Measurements from ENCODE around the gene RANBP3L. TPM values are rescaled to one million over a fixed set of nuclear protein-coding genes. Genes with fewer than 3 reads are reported as not detected.
A peak's percentile ranks its signal among the peaks of the same experiment; 100 is the strongest.

RANBP3L gene
- total RNA-seq, 1 donor from 2014 or later, result 0.47 TPM

DNA sequence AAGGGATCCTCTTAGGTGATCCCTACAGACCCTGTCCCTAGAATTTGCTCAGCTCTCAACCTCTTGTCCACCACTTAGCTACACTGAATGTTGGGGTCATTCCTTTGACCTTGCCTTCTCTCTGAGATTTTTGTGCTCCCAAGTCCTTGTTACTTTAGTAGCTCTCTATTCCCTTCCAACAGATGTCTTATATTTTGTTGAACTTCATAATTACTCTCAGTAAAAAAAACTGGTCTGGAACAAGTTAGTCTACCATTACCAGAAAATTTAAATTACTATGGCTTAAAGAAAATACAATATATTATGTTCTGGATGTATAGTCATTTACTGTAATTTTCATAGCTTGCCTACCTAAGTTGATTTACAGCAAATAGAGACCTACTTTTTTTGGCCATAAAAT is 23.5 kb upstream of the RANBP3L start:
- Histone ChIP-seq H3K4me1 (peaks cover 11% of the 10 kb centered on the region), H3K36me3 (no peaks in the 10 kb centered on the region), H3K27me3 (ENCODE audit: low read depth) (no peaks in the 10 kb centered on the region), H3K27ac (replicated peaks) (no peak overlapping the region), H3K4me3 (no peak overlapping the region), H3K9me3 (replicated peaks) (no peaks in the 10 kb centered on the region)
- no peak for TF ChIP-seq CTCF (IDR thresholded peaks at IDR 0.05; ENCODE audit: borderline replicate concordance)
- intact Hi-C loops (cut with micrococcal nuclease), result no loop called here
- no peak for DNase-seq

DNA sequence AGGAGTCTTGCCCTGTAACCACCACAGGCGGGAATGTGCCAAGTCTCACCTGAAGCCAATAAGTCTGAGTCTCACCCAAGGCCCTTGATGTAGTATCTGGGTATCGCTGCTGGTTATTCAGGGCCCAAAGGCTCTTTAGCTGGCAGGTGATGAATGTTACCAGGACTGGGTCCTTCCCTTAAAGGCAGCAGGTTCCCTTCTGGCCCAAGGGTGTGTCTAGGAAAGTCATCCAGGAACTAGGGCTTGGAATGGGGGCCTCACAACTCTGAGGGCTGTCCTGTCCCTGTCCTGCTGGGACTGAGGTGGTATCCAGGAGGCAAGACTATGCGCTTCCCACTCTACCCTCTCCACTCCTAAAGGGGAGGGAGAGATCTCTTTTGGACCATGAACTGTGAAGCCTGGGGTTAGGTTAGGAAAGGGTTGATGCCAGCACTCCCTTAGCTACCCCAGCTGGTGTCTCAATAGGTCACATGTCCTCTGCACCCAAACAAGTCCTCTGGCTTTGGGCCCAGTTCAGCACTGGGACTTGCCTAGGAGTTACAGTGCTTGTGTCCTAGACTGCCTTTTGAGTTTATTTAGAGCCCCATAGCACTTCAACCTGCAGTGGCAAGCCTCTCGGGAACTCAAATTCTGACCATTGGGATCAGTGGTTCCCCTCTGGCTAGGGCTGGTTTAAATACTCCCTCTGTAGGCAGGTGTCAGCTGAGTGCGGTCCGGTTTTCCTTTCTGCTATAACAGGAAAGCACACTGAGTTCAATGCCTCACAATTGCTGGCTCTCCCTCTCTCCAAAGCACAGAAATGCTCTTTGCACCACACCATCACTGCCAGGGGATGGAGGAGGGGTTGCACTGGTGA is 22.5 kb upstream of the RANBP3L start:
- Histone ChIP-seq H3K27me3 (ENCODE audit: low read depth) (no peaks in the 10 kb centered on the region), H3K36me3 (no peaks in the 10 kb centered on the region), H3K4me1 (peaks cover 11% of the 10 kb centered on the region), H3K9me3 (replicated peaks) (no peaks in the 10 kb centered on the region), H3K27ac (replicated peaks) (peak overlapping the region; percentile 33), H3K4me3 (no peak overlapping the region)
- intact Hi-C loops (cut with micrococcal nuclease), result no loop called here
- DNase-seq, result peak; percentile 37
- no peak for TF ChIP-seq CTCF (IDR thresholded peaks at IDR 0.05; ENCODE audit: borderline replicate concordance)

DNA sequence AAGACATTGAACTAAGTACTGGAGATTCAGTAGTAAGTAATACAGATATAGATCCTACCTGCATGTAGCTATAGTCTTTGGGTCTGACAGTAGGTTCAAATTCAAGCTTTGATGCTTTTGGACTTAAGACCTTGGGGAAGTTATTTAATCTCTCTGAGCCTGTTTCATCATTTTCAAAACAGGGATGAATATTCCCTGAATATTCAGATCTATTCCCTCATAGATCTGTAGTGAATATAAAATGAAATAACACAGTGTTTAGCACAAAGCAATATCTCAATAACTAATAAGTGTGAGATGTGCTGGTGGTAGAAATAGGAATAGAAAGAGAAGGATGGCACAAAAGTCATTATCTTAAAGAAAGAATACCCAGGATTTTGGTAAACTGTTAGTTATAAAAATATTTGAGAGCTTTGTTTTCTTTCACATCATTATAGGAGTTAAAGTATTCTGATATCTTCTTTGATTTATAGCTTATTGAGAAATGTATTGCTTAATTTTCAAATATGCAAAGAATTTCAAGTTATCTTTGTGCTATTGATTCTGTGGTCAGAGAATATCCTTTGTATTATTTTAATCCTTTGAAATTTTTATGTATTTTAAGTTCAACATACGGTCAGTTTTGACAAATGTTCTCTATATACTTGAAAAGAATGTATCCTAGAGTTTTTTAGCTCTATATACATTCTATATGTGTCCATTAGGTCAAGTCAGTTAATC is 11.4 kb upstream of the RANBP3L start:
- intact Hi-C loops (cut with micrococcal nuclease), result no loop called here
- Histone ChIP-seq H3K27me3 (ENCODE audit: low read depth) (no peaks in the 10 kb centered on the region), H3K4me1 (no peaks in the 10 kb centered on the region), H3K36me3 (no peaks in the 10 kb centered on the region), H3K27ac (replicated peaks) (no peak overlapping the region), H3K4me3 (no peak overlapping the region), H3K9me3 (replicated peaks) (no peaks in the 10 kb centered on the region)
- no peak for TF ChIP-seq CTCF (IDR thresholded peaks at IDR 0.05; ENCODE audit: borderline replicate concordance)
- DNase-seq, result no peak

DNA sequence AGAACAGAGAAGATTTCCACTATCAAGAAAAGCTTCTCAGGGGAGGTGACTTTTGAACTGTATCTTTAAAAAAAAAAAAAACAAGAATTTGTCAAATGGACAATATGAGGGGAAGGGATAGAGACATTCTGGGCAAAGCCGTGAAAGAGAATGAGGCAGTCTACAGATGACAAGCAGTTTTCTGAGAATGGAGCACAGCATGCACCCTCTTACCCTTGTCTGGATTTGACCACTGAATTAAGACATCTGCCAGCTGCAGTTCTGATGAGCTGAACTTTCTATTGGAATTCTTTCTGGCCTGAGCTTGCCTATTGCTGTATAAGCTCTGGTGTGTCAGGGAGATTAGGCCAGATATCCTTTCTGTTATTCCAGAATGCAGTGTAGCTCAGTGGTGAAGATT is 10.3 kb upstream of the RANBP3L start:
- intact Hi-C loops (cut with micrococcal nuclease), result no loop called here
- no peaks in the 10 kb centered on the region for H3K36me3 ChIP-seq
- H3K27me3 ChIP-seq (ENCODE audit: low read depth), result no peaks in the 10 kb centered on the region
- H3K9me3 ChIP-seq (replicated peaks), result no peaks in the 10 kb centered on the region
- H3K27ac ChIP-seq (replicated peaks), result no peak overlapping the region
- no peak for DNase-seq
- no peak overlapping the region for H3K4me3 ChIP-seq
- TF ChIP-seq CTCF (IDR thresholded peaks at IDR 0.05; ENCODE audit: borderline replicate concordance), result no peak
- H3K4me1 ChIP-seq, result no peaks in the 10 kb centered on the region

DNA sequence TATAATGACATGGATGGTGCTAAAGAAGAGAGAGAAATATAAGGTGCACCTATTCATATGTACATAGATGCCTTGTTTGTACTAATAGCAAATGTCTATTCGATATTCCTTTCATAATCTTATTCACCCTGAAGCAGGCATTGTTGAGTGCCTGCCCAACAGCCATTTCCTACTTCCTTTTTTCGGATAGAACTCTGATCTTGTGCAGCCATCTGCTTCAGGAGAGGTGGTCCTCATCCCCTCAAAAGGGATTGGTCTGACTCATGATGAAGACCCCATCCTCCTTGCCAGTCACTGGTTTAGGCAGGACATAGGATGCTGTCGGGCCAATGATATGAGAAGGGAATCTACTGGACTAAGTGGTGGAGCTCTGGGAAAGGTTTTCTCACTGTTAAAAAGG is 8.4 kb upstream of the RANBP3L start:
- Histone ChIP-seq H3K4me3 (no peak overlapping the region), H3K27me3 (ENCODE audit: low read depth) (no peaks in the 10 kb centered on the region), H3K4me1 (peaks cover 7% of the 10 kb centered on the region), H3K27ac (replicated peaks) (no peak overlapping the region), H3K9me3 (replicated peaks) (no peaks in the 10 kb centered on the region), H3K36me3 (no peaks in the 10 kb centered on the region)
- intact Hi-C loops (cut with micrococcal nuclease), result no loop called here
- no peak for TF ChIP-seq CTCF (IDR thresholded peaks at IDR 0.05; ENCODE audit: borderline replicate concordance)
- no peak for DNase-seq

All from left ventricle myocardium inferior (tissue), 1 donor.